T-helper 22 cell (primary cell): ENCODE measurements around the gene TMEM225B.
"Not testable (repeated sequence)": the region's sequence is repeated elsewhere in the genome, so short reads cannot be mapped to it uniquely, and the experiment has no call there.

ENCODE experiments used
- DNase-seq: peaks from one replicate; pipeline ENCODE4 v3.0.0-alpha.2; 2020; ENCODE audit warnings: low read depth

The TMEM225B gene, protein sequence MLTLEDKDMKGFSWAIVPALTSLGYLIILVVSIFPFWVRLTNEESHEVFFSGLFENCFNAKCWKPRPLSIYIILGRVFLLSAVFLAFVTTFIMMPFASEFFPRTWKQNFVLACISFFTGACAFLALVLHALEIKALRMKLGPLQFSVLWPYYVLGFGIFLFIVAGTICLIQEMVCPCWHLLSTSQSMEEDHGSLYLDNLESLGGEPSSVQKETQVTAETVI

DNA sequence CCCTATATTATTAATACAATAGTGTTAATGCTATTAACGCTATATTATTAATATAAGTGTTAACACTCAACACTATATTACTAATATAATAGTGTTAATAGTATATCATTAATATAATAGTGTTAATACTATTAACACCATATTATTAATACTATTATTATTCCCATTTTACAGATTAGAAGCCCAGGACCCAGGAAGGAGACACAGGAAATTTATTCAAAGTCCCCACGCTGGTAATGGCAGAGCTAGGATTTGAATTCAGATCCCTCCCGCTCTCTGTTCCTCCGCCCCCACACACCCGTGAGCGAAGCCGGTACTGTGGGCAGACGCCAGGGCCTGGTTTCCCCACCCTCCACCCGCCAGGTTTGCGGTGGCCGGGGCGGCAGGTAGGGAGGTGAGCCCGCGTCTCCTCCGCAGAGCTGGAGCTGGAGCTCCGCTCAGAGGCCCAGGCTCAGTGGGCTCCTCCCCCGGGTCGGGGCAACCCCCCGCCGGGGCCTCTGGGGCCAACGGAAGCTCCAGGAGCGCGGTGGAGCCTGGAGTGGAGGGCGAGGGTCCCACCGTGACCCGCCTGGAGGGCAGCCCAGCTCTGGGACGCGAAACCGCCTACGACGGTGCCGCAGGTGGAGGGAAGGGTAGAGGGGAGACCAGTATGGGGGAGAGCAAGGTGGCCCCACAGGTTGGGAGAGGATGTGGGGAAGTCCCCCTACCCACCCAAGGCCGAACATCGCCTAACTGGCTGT is at the start of gene TMEM225B:
TSS of gene TMEM225B (plus strand) at position 506 of the 740 bp plus-strand sequence. CDS start 6,122 bp downstream, outside the sequence.
- no peak for DNase-seq

GRCh38 chr7:99549545-99549944 is 48.5 kb upstream of the TMEM225B start:
- DNase-seq: not testable (repeated sequence)

DNA sequence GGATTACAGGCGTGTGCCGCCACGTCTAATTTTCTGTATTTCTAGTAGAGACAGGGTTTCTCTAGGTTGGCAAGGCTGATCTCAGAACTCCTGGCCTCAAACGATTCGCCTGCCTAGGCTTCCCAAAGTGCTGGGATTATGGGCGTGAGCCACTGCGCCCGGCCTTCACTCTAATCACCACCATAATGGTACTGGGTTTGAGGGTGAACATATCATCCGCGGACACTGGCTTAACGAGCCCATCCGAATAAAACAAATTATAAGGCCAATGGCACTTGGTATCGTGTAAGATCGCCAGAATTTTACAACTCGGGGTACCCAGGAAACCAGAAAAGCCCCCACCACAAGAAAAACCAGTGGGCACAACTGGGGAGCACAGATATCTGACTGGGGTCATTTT is 46.7 kb upstream of the TMEM225B start:
- DNase-seq: no peak

DNA sequence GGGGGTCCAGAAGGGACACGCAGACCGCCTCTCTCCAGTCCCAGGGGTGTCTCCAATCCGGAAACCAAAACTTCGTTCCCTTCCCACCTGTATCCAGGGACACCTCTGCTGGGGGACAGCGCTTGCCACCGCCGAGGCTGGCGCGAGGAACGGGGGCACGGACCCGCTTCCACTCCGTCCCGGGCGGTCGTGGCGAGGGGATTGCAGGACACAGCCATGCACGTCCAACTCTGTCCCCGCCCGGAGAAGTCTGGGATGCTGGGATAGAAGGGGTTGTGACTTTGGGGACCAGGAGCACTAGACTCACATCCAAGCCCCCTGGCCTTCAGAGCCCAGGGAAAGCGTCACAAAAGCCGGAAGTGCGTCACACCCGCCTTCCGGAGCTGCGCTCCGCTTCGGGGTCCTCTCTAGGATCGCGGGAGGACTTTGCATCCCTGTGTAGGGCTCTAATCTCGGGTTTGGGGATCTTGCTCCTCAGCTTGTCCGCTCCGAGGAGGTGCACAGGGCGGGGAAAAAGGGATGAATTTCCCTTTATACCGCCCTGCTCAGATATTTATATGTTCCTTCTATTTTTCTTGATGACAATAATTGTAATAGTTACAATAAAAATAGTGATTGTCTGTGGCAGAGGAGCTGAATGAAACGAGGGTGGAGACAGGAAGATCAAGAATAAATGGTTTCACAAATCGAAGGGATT is 46.2 kb upstream of the TMEM225B start, which contains the start of gene FAM200A:
TSS of gene FAM200A (minus strand) at position 348 of the 697 bp plus-strand sequence. CDS start 3,707 bp downstream, outside the sequence.
- DNase-seq: peak; percentile 76

GRCh38 chr7:99553039-99553438 is 45.0 kb upstream of the TMEM225B start:
- no peak for DNase-seq

DNA sequence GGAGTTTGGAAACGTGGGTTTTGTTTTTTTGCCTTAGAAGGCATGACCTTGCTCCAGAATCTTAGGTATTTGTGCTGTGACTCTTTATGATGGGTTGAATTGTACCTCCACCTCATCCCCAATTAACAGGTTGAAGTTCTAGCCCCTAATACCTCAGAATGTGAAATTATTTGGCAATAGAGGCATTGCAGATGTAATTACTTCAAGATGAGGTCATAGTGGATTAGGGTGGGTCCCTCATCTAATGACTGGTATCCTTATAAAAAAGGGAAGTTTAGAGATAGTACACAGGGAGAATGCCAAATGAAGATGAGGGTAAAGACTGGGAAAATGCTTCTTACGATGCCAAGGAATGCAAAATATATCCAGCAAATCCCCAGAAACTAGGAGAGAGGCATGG is 43.1 kb upstream of the TMEM225B start:
- no peak for DNase-seq

GRCh38 chr7:99557196-99557607 is 40.9 kb upstream of the TMEM225B start:
- DNase-seq: no peak

- no peak for DNase-seq
Observed at GRCh38 chr7:99557940-99558305, 40.1 kb upstream of the TMEM225B start.

DNA sequence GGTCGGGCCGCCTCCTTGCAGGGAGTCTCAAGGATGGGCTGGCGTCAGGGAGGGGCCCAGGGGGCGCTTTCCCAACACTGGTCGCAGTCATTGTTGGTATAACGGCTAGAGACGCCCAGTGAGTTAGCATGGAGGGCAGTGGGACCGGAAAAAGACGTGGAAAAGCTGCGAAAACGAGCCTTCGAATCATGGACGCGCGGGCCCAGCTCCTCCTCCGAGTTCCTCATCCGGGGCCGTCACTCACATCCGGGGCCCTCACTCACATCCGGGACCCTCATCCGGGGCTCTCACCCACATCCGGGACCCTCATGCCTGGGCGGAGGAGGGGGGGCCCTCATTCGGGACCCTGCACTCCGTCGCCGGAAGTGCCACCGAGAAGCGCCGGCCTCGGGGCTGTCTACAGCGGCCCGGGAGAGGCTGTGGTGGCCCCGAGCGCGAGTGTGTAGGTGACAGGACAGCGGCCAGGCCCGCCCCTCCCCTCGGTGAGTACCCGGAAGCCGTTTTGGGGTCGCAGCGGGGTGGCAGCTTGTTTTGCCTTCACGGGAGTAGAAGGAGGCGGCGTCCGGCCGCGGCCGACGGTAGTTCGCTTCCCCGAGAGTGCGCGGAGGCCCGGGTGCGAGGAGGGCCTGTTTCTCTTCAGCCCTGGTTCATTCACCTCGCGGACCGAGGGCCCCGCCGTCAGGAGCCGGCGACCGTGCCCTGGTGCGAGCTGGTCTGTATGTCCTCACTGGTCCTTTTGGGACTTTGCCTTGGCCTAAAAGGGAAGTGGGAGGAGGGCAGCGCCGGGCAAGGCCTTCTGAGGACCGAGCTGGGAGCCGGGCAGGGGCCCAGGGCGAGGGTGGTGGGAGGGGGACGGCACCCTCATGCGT is 39.5 kb upstream of the TMEM225B start, which contains the start of gene ZNF655:
TSS of gene ZNF655 (plus strand) at position 337 of the 869 bp plus-strand sequence. CDS start 1,918 bp downstream, outside the sequence.
- peak; percentile 89 for DNase-seq

- no peak for DNase-seq
Observed at GRCh38 chr7:99559175-99559915, 38.7 kb upstream of the TMEM225B start.

DNA sequence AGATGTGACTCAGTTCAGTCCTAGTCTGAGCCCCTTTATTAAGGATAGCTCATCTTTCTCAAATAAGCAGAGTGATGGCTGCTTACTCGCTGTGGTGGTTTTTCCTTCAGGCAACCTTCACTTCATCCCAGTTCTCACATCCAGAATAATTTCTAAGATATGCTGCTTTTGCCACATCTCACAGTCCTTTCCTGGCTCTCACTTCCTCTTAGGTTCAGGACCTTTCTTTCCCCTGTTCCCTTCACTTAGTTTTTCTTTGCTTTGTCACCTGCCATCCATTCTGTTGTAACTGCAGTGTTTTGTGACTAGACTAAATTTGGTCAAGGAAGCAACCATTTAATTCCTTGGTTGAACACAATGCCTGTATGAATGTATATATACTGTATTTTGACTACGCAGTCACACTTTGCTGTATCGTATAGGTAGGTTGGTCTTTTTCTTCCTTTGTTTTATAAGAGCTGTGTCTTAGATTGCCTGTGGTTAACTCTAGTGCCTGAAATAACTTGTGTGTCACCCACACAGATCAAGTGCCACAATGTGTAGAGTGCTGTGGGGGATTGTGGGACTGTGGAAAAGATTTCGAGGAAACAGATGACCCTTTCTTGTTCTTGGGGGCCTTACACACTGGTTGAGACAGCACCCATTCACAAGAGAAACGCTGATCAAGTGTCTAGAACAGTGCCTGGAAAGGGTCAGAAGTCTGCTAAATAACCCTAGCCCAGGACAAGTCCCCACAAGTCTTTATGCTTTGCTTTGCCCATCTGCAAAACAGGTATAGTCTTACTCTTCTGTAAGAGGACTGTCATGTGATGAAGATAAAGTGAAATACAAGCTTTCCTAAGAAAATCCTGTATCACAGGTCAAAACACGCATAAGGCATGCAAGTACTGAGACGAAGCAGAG is 37.0 kb upstream of the TMEM225B start:
- no peak for DNase-seq

DNA sequence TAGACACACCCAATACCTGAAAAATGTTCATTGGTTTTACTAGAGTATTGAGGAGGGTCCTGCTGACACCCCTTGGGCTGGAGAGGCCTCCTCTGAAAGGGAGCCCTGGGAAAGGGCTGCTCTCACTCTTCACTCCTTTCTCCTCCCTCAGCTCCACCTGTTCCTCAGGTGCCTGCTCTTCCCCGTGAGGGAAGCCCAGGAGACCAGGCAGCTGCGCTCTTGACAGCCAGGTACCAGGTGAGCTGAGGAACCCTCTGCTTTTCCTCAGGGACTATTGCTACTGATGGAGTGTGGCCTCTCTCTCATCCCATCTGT is 36.4 kb upstream of the TMEM225B start:
- DNase-seq: no peak

- DNase-seq: no peak
Observed at GRCh38 chr7:99562114-99562784, 35.8 kb upstream of the TMEM225B start.

GRCh38 chr7:99562832-99563231 is 35.2 kb upstream of the TMEM225B start:
- no peak for DNase-seq

DNA sequence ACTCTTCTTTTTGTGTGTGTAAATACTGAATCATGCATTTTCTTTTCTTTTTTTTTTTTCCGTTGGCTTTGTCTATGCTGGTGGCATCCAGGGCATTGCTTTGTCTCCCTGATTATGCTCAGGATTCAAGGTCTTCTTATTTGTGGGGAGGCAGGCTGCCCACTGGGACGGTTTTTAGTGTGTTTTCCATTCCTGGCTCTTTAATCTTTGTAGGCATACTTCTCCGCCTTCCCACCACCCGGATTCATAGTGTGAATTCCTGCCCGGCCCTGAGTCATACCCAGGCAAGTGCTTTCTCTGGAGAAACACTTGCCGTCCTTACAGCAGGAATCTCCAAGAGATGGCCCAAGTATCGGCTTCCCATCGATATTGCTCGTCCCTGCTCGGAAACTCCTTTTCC is 34.4 kb upstream of the TMEM225B start:
- DNase-seq: no peak

- not testable (repeated sequence) for DNase-seq
Observed at GRCh38 chr7:99568770-99569169, 29.3 kb upstream of the TMEM225B start.

- no peak for DNase-seq
Observed at GRCh38 chr7:99571768-99572167, 26.3 kb upstream of the TMEM225B start.

- DNase-seq: no peak
Observed at GRCh38 chr7:99573257-99573656, 24.8 kb upstream of the TMEM225B start.

DNA sequence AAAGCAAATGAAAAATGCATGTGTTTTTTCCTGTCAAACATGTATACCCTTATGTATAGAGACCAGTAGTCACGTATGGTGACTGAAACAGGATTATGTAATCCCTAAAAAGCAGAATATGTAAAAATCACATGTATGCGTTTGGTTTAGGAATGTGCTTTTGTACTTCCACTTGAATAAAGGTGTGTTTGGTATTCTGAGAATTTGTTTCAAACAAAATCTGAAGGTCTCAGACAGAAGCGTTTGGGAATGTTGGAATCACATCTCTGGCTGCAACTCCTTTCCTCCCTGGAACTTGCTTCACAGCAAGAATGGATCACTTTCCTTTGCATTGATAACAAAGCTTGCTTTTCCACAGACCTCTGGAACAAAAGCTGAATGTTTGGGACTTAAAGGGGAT is 21.8 kb upstream of the TMEM225B start:
- DNase-seq: no peak
